A673 (cell line): ENCODE results near the gene SLC44A3.

ENCODE experiments used
- EZH2 ChIP-seq: fragments of 200-600 bp; sonication (generic); IDR thresholded peaks from 2 replicates; pipeline ENCODE4 v1.6.1; 2017; ENCODE audit warnings: borderline replicate concordance, low read depth, mild to moderate bottlenecking, mixed read lengths, antibody characterized with exemption, low read length; ENCODE audit not compliant: poor library complexity, severe bottlenecking
- TF ChIP-seq, protein P1 (sequence below): fragments of 300-800, 200-600 bp; sonication (generic); conservative IDR thresholded peaks from 2 replicates; pipeline ENCODE4 v1.5.1; 2017; ENCODE audit warnings: low read depth, mild to moderate bottlenecking, antibody characterized with exemption, low read length, moderate library complexity, mixed read lengths

DNA sequence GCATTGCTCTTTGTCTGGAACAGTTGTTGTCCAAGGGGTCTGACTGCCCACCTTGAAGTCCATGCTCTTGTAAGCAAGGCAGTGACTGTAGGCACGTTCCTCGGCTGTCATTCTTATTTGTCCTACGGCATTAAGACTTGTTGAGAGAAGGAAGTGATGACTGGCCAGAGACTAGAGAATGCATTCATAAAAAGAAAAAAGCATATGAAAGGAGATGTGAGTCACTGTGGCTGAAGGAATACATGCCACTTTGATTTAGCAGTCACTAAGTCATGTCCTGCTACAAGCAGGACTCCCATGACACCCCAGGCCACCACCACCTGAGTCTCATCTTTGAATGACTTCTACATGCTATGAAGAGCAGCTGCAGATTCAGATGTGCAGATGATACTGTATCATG, 56.2 kb downstream of the SLC44A3 start:
- TF ChIP-seq, protein P1, sequence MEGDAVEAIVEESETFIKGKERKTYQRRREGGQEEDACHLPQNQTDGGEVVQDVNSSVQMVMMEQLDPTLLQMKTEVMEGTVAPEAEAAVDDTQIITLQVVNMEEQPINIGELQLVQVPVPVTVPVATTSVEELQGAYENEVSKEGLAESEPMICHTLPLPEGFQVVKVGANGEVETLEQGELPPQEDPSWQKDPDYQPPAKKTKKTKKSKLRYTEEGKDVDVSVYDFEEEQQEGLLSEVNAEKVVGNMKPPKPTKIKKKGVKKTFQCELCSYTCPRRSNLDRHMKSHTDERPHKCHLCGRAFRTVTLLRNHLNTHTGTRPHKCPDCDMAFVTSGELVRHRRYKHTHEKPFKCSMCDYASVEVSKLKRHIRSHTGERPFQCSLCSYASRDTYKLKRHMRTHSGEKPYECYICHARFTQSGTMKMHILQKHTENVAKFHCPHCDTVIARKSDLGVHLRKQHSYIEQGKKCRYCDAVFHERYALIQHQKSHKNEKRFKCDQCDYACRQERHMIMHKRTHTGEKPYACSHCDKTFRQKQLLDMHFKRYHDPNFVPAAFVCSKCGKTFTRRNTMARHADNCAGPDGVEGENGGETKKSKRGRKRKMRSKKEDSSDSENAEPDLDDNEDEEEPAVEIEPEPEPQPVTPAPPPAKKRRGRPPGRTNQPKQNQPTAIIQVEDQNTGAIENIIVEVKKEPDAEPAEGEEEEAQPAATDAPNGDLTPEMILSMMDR: no peak
- no peak for TF ChIP-seq EZH2
